Gastrocnemius medialis (tissue), 4 donors: ENCODE results near the gene PCSK1N.

ENCODE experiments used
- CTCF ChIP-seq, 5 experiments: fragments of 450-650 bp in 3 of 5; fragments of 200-600 bp in 2 of 5; sonication (generic) in 2 of 5; IDR thresholded peaks in 4 of 5; conservative IDR thresholded peaks in 1 of 5; 1 replicate in 4 of 5; 2 replicates in 1 of 5; pipeline ENCODE4 v1.5.1; 2016 to 2019; ENCODE audit warnings: antibody characterized with exemption in 5 of 5, mild to moderate bottlenecking in 3 of 5, moderate library complexity in 3 of 5
- POLR2A ChIP-seq, 2 donors: fragments of 450-650 bp; IDR thresholded peaks; one replicate each; pipeline ENCODE4 v1.6.1; 2017; ENCODE audit warnings: antibody characterized with exemption in 2 of 2, mild to moderate bottlenecking in 2 of 2, moderate library complexity in 2 of 2

GRCh38 chrX:48831909-48832291 is 3.5 kb downstream of the PCSK1N start:
- no peak for TF ChIP-seq CTCF (IDR thresholded peaks at IDR 0.05 in 4 of 5, conservative IDR thresholded peaks at IDR 0.05 in 1 of 5)
- TF ChIP-seq POLR2A (IDR thresholded peaks at IDR 0.05), result no peak
